NCI-H748 treated with DMSO at 0.1 percent for 48 hours (cell line): ENCODE data around the gene RNF26.

ENCODE experiments used
- DNase-seq: peaks from one replicate; lab custom pipeline; 2025; lab: John Stamatoyannopoulos, UW

Gene RNF26

GRCh38 chr11:119336744-119337469 lies 2.6 kb downstream of the RNF26 start:
- DNase-seq = no peak

DNA sequence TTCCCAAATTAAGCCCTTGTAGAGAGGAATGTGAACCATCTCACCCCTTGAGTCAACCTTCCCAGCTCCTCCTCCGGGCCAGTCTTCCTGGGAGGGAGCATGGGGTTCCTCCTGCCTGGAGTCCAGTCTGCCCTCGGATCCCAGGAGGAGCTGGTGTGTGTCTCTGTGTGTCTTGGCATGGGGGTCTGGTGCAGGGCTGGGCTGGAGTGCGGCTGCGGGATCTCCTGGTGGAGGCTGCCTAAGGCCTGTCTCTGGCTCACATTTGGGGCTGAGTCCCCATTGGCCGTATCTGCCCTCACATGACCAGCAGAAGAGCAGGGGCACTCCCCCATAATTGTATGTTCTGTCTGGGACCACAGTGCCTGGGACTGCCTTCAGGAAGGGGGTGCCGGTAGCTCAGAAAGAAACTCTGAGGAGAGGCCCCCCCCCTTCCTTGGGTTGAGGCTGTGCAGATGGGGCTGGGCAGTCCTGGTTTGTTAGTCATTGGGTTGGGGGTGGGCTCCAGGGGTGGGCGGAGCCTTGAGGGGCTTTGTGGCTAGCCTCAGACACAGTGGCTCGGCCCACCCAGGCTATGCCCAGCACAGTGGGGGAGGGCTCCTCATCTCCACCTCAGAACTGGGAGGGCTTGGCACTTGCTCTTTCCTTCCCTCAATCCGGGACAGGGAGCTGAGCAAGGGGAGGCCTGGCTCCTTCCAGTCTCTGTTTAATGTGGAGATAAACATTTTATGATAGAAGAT lies 3.4 kb downstream of the RNF26 start:
- no peak for DNase-seq

DNA sequence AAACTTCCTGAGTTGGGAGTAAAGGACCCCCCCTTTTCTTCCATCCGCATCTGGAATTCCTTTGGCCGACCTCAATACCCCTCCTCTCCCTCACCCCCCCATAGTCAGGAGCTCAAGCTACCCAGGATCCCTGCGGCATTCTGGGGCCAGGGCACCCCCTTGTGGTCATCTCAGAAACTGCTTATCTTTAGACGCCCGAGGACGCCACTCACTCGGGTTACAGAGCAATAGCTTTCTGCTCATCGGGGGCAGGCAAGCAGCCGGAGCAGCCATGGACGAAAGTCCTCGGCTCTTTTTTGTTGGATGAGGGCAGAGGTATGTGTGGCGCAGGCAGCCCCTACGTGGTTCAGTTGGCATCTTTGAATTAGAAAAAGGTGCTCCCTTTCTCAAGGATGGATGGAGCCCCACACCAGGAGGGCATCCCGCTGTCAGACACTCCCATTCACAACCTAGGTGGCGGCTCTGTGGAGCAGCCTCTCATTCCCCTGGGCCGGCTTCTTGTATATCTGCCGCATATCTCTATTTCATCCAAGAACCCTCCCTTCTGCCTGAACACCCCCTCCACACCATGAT lies 4.1 kb downstream of the RNF26 start:
- DNase-seq = peak; percentile 48

DNA sequence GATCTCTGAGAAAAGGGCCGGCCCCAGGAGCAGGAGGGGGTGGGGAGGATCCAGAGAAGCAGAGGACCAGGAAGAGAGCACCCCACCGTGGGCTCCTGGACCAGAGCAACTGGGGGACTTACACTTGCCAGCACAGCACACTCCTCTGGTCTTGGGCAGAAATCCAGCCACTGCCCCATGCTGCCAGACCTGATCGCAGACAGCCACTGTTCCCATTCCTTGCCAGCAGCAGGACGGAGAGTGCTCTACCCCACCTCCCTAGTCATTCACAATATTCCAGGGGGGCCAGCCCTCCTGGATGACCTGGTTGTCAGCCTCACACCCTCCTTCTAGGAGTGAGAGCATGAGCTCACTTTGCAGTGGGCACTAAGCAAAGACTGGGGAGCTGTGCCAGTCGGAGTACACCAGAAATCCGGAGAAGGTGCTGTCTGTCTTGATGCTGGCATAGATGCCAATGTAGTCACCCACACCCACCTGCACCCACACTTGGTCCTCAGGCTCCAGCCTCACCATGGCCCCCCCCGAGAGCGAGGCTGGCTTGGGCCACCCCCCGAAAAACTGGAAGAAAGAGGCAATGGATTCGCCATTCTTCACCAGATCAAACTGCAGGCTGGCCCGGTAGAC lies 4.8 kb downstream of the RNF26 start:
- no peak for DNase-seq

GRCh38 chr11:119339589-119340334 lies 5.4 kb downstream of the RNF26 start:
- no peak for DNase-seq

GRCh38 chr11:119340335-119341221 lies 6.3 kb downstream of the RNF26 start, which contains the start of gene C1QTNF5:
Gene C1QTNF5, minus strand, starts transcription at chr11:119340883. Its CDS starts 486 bp downstream, at chr11:119340397.
- DNase-seq = no peak

- no peak for DNase-seq
Observed at GRCh38 chr11:119341222-119342022, 7.1 kb downstream of the RNF26 start.

DNA sequence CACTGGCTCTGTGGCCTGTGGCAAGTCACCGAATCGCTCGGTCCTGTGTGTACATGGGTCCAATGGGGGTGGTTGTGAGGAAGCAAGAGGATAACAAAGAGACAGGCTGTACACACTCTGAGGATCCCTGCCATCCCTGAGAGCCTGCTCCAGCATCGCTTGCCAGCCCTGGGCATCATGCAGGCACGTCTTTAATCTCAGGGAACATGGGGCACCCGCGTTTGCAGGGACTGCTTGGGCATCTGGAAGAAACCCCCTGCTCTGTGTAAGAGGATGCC lies 7.6 kb downstream of the RNF26 start:
- DNase-seq = no peak

- no peak for DNase-seq
Observed at GRCh38 chr11:119342362-119343130, 8.2 kb downstream of the RNF26 start.

DNA sequence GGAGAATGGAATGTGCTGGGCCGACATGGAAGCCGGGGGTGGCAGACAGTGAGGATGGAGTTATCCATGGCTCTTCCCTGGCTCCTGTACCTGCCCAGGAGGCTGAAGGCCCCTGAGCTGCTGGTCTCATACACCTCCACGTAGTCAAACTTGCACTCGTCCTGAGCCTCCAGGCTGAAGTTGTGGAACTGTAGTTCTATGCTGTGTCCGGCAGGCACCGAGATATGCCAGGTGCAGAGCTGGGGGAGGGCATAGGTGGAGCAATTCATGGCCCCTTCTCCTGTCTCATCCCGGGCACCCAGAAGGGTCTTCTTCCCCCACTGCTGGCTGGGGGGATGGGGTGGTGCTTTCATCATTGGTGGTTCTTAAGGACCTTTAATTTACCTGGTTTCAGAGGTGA lies 9.4 kb downstream of the RNF26 start:
- DNase-seq = no peak

DNA sequence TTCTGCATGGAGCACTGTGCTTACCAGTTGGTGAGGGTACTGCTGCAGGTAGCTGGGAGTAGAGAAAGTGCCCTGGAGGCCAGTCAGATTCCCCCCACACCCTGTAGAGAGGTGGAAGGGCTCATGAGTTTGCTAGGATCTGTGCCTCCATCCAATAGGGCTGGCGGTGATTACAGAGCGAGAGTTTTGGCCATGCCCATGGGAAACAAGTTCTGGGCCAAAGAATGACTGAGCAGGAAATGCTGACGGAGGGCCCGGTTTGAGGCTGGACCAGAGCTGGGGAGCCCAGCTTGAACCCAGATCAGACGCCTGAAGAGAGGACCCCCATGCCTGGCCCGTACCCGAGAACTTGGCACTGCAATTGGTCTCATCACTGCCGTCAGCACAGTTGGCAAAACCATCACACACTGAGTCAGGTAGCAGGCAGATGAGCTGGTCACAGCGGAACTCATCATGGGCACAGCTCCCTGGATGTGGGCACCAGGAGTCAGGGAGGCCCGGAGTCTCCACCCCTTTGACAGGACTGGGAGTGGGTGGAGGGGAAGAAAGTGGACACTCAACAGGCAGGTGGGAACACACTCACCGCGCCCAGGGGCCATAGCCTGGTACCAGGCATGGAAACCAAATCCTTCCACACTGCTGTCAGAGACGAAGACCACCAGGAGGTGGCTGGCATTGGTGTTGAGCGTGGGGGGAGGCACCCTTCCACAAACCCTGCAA lies 10.1 kb downstream of the RNF26 start:
- no peak for DNase-seq

DNA sequence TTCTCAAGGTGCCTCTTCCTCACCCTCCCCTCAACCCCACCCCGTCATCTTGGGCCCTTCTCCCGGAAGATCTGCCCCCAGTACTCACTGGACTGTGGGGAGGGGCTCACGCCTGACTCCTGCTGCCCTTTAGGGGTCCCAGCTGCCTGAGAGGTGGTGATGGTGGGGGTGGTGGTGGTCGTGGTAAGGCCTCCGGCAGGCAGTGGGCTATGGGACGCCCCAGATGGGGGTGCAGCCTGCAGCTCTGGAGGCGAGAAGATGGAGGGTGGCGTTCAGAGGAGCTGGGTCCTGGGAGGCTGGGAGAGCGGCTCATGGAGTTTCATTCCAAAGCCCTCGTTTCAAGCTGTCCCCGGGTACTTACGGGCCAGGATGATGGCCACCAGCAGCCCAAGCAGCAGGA lies 11.4 kb downstream of the RNF26 start:
- no peak for DNase-seq

DNA sequence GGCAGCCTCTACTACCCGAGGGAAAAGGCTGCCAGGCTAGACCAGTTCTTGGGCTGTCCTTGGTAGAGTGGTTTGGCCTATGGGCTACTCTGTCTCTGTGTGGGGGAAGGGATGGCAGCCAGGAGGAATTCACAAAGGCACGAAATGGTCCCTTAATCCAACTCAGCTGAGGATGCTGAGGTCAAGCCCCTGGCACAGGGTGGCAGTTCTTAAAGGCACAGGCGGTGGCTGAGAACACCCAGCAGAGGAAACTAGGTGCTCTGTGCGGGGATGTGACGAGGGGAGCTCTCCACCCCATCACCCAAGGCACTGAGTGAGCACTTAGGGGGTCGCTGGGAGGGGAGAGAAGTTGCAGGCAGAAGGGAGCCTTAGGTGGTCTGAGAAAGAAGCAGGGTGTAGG lies 12.3 kb downstream of the RNF26 start, which contains the start of gene MFRP:
Gene MFRP, minus strand, starts transcription at position 101 of the 400 bp plus-strand sequence. CDS start 192 bp downstream, outside the sequence.
- DNase-seq = no peak

- no peak for DNase-seq
Observed at GRCh38 chr11:119347242-119347641, 12.9 kb downstream of the RNF26 start.

DNA sequence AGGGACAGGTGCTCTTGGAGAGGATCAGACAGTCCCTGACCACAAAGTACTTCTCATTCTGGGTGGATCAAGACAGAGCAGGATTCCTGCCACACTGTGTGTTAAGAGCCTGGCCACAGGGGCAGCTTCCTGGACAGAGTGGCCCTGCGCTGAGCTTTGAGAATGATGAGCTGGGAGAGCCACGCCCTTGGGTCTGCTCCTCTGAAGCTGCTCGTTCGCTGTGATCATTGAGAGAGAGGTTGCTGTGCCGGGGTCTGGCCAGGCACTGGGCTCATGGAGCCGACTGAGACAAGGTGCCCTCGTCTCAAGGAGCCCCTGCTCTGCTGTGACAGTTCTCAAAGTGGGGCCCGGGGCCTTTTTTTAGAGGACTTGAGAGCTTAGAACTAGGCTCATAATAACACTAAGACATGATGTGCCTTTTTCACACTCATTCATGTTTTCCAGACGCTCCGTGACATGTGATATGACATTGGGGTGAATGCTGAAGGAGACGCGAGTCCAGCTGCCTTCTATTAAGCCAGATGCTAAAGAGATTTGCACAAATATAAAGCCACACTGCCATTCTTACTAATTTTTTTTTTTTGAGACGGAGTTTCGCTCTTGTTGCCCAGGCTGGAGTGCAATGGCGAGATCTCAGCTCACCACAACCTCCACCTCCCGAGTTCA lies 13.7 kb downstream of the RNF26 start:
- no peak for DNase-seq

GRCh38 chr11:119350302-119350701 lies 16.0 kb downstream of the RNF26 start:
- DNase-seq = no peak

DNA sequence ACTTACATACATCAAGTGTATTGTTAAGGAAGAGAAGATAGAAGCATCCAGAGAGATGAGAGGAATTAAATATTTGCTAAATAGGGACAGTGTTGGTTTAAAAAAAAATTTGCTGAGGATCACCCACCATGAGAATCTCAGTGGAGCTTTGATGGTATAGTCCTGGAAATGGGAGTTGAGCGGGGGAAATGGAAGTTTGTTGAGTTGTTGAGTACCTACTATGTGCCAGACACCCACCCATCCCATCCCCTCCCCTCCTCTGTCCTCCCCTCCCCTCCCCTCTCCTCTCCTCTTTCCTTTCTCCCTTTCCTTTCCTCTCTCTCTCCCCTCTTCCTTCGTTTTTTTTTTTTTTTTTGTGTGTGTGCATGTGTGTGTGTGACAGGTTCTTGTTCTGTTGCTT lies 16.9 kb downstream of the RNF26 start:
- DNase-seq = no peak

GRCh38 chr11:119352857-119353260 lies 18.5 kb downstream of the RNF26 start:
- DNase-seq = peak; percentile 74
